Stomach smooth muscle (tissue), 2 donors: ENCODE data around the gene U2AF1L4.
A peak's percentile ranks its signal among the peaks of the same experiment; 100 is the strongest.

ENCODE experiments used
- H3K27ac ChIP-seq: one replicate; pipeline ENCODE4 v1.7.0; 2013; ENCODE audit warnings: mild to moderate bottlenecking, low read length, inconsistent platforms
- H3K27me3 ChIP-seq, 2 donors: one replicate each; pipeline ENCODE4 v1.7.0; 2013; ENCODE audit warnings: low read length in 2 of 2; ENCODE audit not compliant: insufficient read depth in 2 of 2, control insufficient read depth in 1 of 2
- H3K36me3 ChIP-seq, 2 donors: one replicate each; pipeline ENCODE4 v1.7.0; 2013; ENCODE audit warnings: low read length in 2 of 2; ENCODE audit not compliant: control insufficient read depth in 2 of 2, insufficient read depth in 2 of 2
- H3K4me1 ChIP-seq: one replicate; pipeline ENCODE4 v1.7.0; 2013; ENCODE audit warnings: low read length; ENCODE audit not compliant: control insufficient read depth, insufficient read depth
- H3K4me3 ChIP-seq, 2 donors: one replicate each; pipeline ENCODE4 v1.7.0; 2013; ENCODE audit warnings: low read length in 2 of 2
- H3K9ac ChIP-seq, 2 donors: one replicate each; pipeline ENCODE4 v1.7.0; 2013; ENCODE audit warnings: low read length in 2 of 2, mild to moderate bottlenecking in 1 of 2
- H3K9me3 ChIP-seq, 2 donors: one replicate each; pipeline ENCODE4 v1.7.0; 2013; ENCODE audit warnings: low read length in 2 of 2; ENCODE audit not compliant: control insufficient read depth in 2 of 2
- donor health status: healthy.
- donor health status: Pancreatic carcinoma.

The U2AF1L4 gene

GRCh38 chr19:35745328-35746086, at the start of gene U2AF1L4, which contains the start of gene PSENEN:
Gene U2AF1L4 (minus strand): TSS chr19:35745418. CDS start chr19:35745391, 27 bp downstream.
Gene PSENEN (plus strand): TSS chr19:35745651. CDS start chr19:35745931, 280 bp downstream.
- Histone ChIP-seq H3K36me3 (peaks cover 7 to 8% of the 10 kb centered on the region in 2 donors), H3K27ac (peak within 1 kb of the TSS; percentile 100), H3K9me3 (no peaks in the 10 kb centered on the region), H3K4me1 (peaks cover 53% of the 10 kb centered on the region), H3K9ac (peak within 1 kb of the TSS; percentile 97 to 99), H3K27me3 (no peaks in the 10 kb centered on the region), H3K4me3 (peak within 1 kb of the TSS; percentile 85 to 94)

GRCh38 chr19:35793381-35794165, 48.4 kb upstream of the U2AF1L4 start:
- H3K4me3 ChIP-seq, result no peak overlapping the region
- H3K4me1 ChIP-seq, result no peaks in the 10 kb centered on the region
- no peaks in the 10 kb centered on the region for H3K9me3 ChIP-seq
- no peak overlapping the region for H3K9ac ChIP-seq
- H3K27ac ChIP-seq, result no peak overlapping the region
- H3K36me3 ChIP-seq, result no peaks in the 10 kb centered on the region
- H3K27me3 ChIP-seq, result peaks cover 16 to 17% of the 10 kb centered on the region in 2 donors

GRCh38 chr19:35792888-35793287, 47.7 kb upstream of the U2AF1L4 start:
- no peak overlapping the region for H3K27ac ChIP-seq
- H3K9me3 ChIP-seq, result no peaks in the 10 kb centered on the region
- H3K9ac ChIP-seq, result no peak overlapping the region
- H3K27me3 ChIP-seq, result peaks cover 14 to 16% of the 10 kb centered on the region in 2 donors
- H3K4me1 ChIP-seq, result no peaks in the 10 kb centered on the region
- H3K36me3 ChIP-seq, result no peaks in the 10 kb centered on the region
- no peak overlapping the region for H3K4me3 ChIP-seq

- Histone ChIP-seq H3K36me3 (no peaks in the 10 kb centered on the region), H3K27ac (no peak overlapping the region), H3K9ac (no peak overlapping the region), H3K9me3 (no peaks in the 10 kb centered on the region), H3K4me3 (no peak overlapping the region), H3K27me3 (peaks cover 10% of the 10 kb centered on the region in 2 donors), H3K4me1 (no peaks in the 10 kb centered on the region)
Measured at GRCh38 chr19:35792312-35792711, 47.1 kb upstream of the U2AF1L4 start.

- no peak overlapping the region for H3K4me3 ChIP-seq
- no peak overlapping the region for H3K27ac ChIP-seq
- no peaks in the 10 kb centered on the region for H3K36me3 ChIP-seq
- H3K9me3 ChIP-seq, result no peaks in the 10 kb centered on the region
- H3K9ac ChIP-seq, result no peak overlapping the region
- no peaks in the 10 kb centered on the region for H3K4me1 ChIP-seq
- H3K27me3 ChIP-seq, result peaks cover 6% of the 10 kb centered on the region in 2 donors
Measured at GRCh38 chr19:35791814-35792279, 46.6 kb upstream of the U2AF1L4 start.

- Histone ChIP-seq H3K36me3 (no peaks in the 10 kb centered on the region), H3K4me1 (no peaks in the 10 kb centered on the region), H3K4me3 (no peak overlapping the region), H3K9ac (no peak overlapping the region), H3K9me3 (no peaks in the 10 kb centered on the region), H3K27ac (no peak overlapping the region), H3K27me3 (peaks cover 0 to 2% of the 10 kb centered on the region in 2 donors)
Measured at GRCh38 chr19:35790981-35791813, 46.0 kb upstream of the U2AF1L4 start.

- H3K27me3 ChIP-seq, result peaks cover 0 to 2% of the 10 kb centered on the region in 2 donors
- H3K4me1 ChIP-seq, result no peaks in the 10 kb centered on the region
- H3K27ac ChIP-seq, result no peak overlapping the region
- H3K9me3 ChIP-seq, result no peaks in the 10 kb centered on the region
- H3K36me3 ChIP-seq, result no peaks in the 10 kb centered on the region
- H3K4me3 ChIP-seq, result no peak overlapping the region
- H3K9ac ChIP-seq, result no peak overlapping the region
Measured at GRCh38 chr19:35789978-35790944, 45.0 kb upstream of the U2AF1L4 start.

- Histone ChIP-seq H3K9me3 (no peaks in the 10 kb centered on the region), H3K9ac (no peak overlapping the region), H3K27ac (no peak overlapping the region), H3K27me3 (peaks cover 0 to 2% of the 10 kb centered on the region in 2 donors), H3K36me3 (no peaks in the 10 kb centered on the region), H3K4me1 (no peaks in the 10 kb centered on the region), H3K4me3 (no peak overlapping the region)
Measured at GRCh38 chr19:35789195-35789977, 44.2 kb upstream of the U2AF1L4 start.

GRCh38 chr19:35788205-35788960, 43.2 kb upstream of the U2AF1L4 start:
- H3K27ac ChIP-seq, result no peak overlapping the region
- H3K27me3 ChIP-seq, result peaks cover 0 to 2% of the 10 kb centered on the region in 2 donors
- no peaks in the 10 kb centered on the region for H3K4me1 ChIP-seq
- H3K9me3 ChIP-seq, result no peaks in the 10 kb centered on the region
- no peak overlapping the region for H3K9ac ChIP-seq
- H3K4me3 ChIP-seq, result no peak overlapping the region
- no peaks in the 10 kb centered on the region for H3K36me3 ChIP-seq
